ENCODE results near the gene TOMM34. TPM values are rescaled to one million over a fixed set of nuclear protein-coding genes. Genes with fewer than 3 reads are reported as not detected.

The TOMM34 gene
- total RNA-seq, 1 donor from 2014 or later: 17.6 TPM

DNA sequence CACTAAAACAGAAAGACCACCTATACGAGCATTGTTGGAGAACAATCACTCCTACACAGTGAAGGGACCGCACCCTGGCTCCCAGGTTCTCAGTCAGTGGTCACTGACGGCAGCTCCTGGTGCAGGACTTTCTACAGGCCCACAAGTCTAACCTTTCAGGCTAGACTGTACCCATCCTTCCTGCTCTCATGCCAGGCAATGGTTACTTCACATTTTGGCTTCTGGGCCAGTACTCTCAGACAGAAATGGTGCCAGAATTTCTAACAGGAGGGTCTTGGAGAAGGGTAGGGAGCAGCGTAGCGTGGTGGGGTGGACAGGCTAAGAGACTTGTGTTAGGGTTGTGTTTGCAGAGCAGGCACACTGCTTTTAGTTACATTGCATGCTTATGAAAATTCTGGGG lies 12.1 kb downstream of the TOMM34 start:
- DNase-seq (ENCODE audit: low read depth) (no peak), FAIRE-seq (no peak)
- Histone ChIP-seq H3K4me3 (ENCODE audit: low read depth, low read length) (no peak overlapping the region), H3K27me3 (ENCODE audit: control insufficient read depth, insufficient read depth, low read length) (no peaks in the 10 kb centered on the region), H3K36me3 (ENCODE audit: control insufficient read depth, insufficient read depth, low read length) (peaks cover 30% of the 10 kb centered on the region)
- TF ChIP-seq CTCF (IDR thresholded peaks at IDR 0.05; ENCODE audit: insufficient read depth, low read length, severe bottlenecking): no peak

- DNase-seq (ENCODE audit: low read depth): no peak
- no peak for FAIRE-seq
- no peak for TF ChIP-seq CTCF (IDR thresholded peaks at IDR 0.05; ENCODE audit: insufficient read depth, low read length, severe bottlenecking)
- no peaks in the 10 kb centered on the region for H3K27me3 ChIP-seq (ENCODE audit: control insufficient read depth, insufficient read depth, low read length)
- peaks cover 35% of the 10 kb centered on the region for H3K36me3 ChIP-seq (ENCODE audit: control insufficient read depth, insufficient read depth, low read length)
- H3K4me3 ChIP-seq (ENCODE audit: low read depth, low read length): no peak overlapping the region
Measured at GRCh38 chr20:44946271-44946852, 13.8 kb downstream of the TOMM34 start.

- Histone ChIP-seq H3K27me3 (ENCODE audit: control insufficient read depth, insufficient read depth, low read length) (no peaks in the 10 kb centered on the region), H3K4me3 (ENCODE audit: low read depth, low read length) (no peak overlapping the region), H3K36me3 (ENCODE audit: control insufficient read depth, insufficient read depth, low read length) (peaks cover 32% of the 10 kb centered on the region)
- no peak for TF ChIP-seq CTCF (IDR thresholded peaks at IDR 0.05; ENCODE audit: insufficient read depth, low read length, severe bottlenecking)
- FAIRE-seq (no peak), DNase-seq (ENCODE audit: low read depth) (no peak)
Measured at GRCh38 chr20:44945261-44945660, 14.9 kb downstream of the TOMM34 start.

- peaks cover 32% of the 10 kb centered on the region for H3K36me3 ChIP-seq (ENCODE audit: control insufficient read depth, insufficient read depth, low read length)
- no peak overlapping the region for H3K4me3 ChIP-seq (ENCODE audit: low read depth, low read length)
- no peaks in the 10 kb centered on the region for H3K27me3 ChIP-seq (ENCODE audit: control insufficient read depth, insufficient read depth, low read length)
- FAIRE-seq (no peak), DNase-seq (ENCODE audit: low read depth) (no peak)
- TF ChIP-seq CTCF (IDR thresholded peaks at IDR 0.05; ENCODE audit: insufficient read depth, low read length, severe bottlenecking): no peak
Measured at GRCh38 chr20:44943828-44944227, 16.4 kb downstream of the TOMM34 start.

DNA sequence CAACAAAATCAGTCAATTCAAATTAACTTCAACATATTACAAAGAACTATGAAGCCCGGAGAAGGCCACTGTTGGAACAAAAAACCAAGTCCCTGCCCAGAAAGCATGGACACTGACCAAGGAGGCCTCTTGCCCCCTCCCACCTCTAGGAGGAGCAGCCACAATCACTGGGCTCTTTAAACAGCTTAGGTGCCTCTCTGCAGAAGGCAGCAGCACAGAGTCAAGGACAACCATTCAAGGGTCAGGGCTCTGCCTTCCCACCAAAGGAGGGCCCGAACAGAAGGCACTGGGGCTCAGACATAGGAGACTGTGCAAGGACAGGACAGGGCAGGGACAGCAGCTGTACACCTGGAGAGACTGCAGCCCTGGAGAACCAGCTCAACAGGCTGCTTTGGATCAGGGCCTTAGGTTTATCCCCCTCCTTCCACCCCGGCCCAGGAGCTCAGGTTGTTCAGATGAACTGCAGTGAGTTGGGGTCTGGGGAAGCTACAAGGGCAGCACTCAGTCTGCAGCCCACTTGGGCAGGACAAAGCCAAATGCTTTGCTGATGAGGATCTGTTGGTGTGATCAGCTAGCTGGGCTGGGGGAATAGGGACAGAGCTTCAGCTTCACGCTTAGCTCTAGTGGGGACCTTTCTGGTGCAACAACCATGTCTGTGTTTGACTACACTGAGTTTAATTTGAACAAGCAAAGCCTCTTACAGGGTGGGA lies 17.8 kb downstream of the TOMM34 start:
- Histone ChIP-seq H3K36me3 (ENCODE audit: control insufficient read depth, insufficient read depth, low read length) (peaks cover 29% of the 10 kb centered on the region), H3K4me3 (ENCODE audit: low read depth, low read length) (no peak overlapping the region), H3K27me3 (ENCODE audit: control insufficient read depth, insufficient read depth, low read length) (no peaks in the 10 kb centered on the region)
- FAIRE-seq (no peak), DNase-seq (ENCODE audit: low read depth) (no peak)
- TF ChIP-seq CTCF (IDR thresholded peaks at IDR 0.05; ENCODE audit: insufficient read depth, low read length, severe bottlenecking): no peak

Data from bronchial epithelial cell (primary cell).